ENCODE measurements around the gene TCN1.

GRCh38 chr11:59822989-59823566, 43.2 kb downstream of the TCN1 start:
- TF ChIP-seq CTCF (IDR thresholded peaks at IDR 0.05; ENCODE audit: low read depth, low read length) (peak; percentile 67), MAX (IDR thresholded peaks at IDR 0.05; ENCODE audit: low read depth, low read length) (peak; percentile 56; the same call in 1 of the 2 replicates), POLR2A (IDR thresholded peaks at IDR 0.05; ENCODE audit: extremely low read depth, insufficient read length) (no peak), MYC (IDR thresholded peaks at IDR 0.05; ENCODE audit: low read depth, low read length) (peak; percentile 55; the same call in 1 of the 2 replicates)

Data from NB4 (cell line).